SK-N-SH (cell line): ENCODE results near the gene FFAR3. TPM values are rescaled to one million over a fixed set of nuclear protein-coding genes. Genes with fewer than 3 reads are reported as not detected.

Experiments
- CTCF ChIA-PET: fragments of 300-600, 350-600 bp; formaldehyde crosslinking; extraction: SDS; loops from one replicate; lab custom pipeline; 2021; lab: Yijun Ruan, JAX
- POLR2A ChIA-PET: fragments of 350-600 bp; sonication (Branson Sonifier 250); formaldehyde crosslinking; extraction: SDS; loops from one replicate; lab custom pipeline; 2020; ENCODE audit warnings: antibody characterized with exemption, inconsistent platforms; lab: Yijun Ruan, JAX
- DNase-seq: peaks from one replicate; pipeline ENCODE4 v3.0.0; 2012
- H2AFZ ChIP-seq: fragments of 200-600 bp; sonication (generic); 2 replicates; pipeline ENCODE4 v1.8.1; 2016; ENCODE audit warnings: antibody characterized with exemption, mild to moderate bottlenecking, low read depth
- H3F3A ChIP-seq: fragments of 200-600 bp; sonication (generic); replicated peaks from 2 replicates; pipeline ENCODE3; 2016; ENCODE audit warnings: antibody characterized with exemption, mild to moderate bottlenecking; ENCODE audit not compliant: insufficient read depth
- H3K27ac ChIP-seq, 2 experiments: fragments of 200-500 bp in 1 of 2; fragments of 200-600 bp in 1 of 2; sonication (Bioruptor generic) in 1 of 2; sonication (generic), shearing (Covaris generic) in 1 of 2; 2 replicates each; pipeline versions ENCODE4 v1.5.1 to v1.6.1; 2014 to 2016; ENCODE audit warnings: low read depth in 2 of 2, inconsistent platforms in 1 of 2, low read length in 1 of 2, mild to moderate bottlenecking in 1 of 2, mixed read lengths in 1 of 2
- H3K27me3 ChIP-seq: fragments of 200-600 bp; sonication (generic), shearing (Covaris generic); 2 replicates; pipeline ENCODE4 v1.6.1; 2016; ENCODE audit warnings: mixed run types; ENCODE audit not compliant: insufficient read depth
- H3K36me3 ChIP-seq, 2 experiments: fragments of 200-500 bp in 1 of 2; fragments of 200-600 bp in 1 of 2; sonication (Bioruptor generic) in 1 of 2; sonication (generic) in 1 of 2; replicated peaks in 1 of 2; 2 replicates each; pipeline versions ENCODE3 to v1.5.1; 2014 to 2016; ENCODE audit warnings: low read length in 1 of 2, mild to moderate bottlenecking in 1 of 2; ENCODE audit not compliant: insufficient read depth in 2 of 2, control insufficient read depth in 1 of 2
- H3K4me1 ChIP-seq, 2 experiments: fragments of 200-500 bp in 1 of 2; fragments of 200-600 bp in 1 of 2; sonication (Bioruptor generic) in 1 of 2; sonication (generic), shearing (Covaris generic) in 1 of 2; 2 replicates each; pipeline versions ENCODE4 v1.5.1 to v1.6.1; 2014 to 2016; ENCODE audit warnings: low read depth in 1 of 2, low read length in 1 of 2, mixed run types in 1 of 2; ENCODE audit not compliant: insufficient read depth in 2 of 2, control insufficient read depth in 1 of 2
- H3K4me2 ChIP-seq: fragments of 200-600 bp; sonication (generic), shearing (Covaris generic); 2 replicates; pipeline ENCODE4 v1.6.1; 2017; ENCODE audit warnings: mixed run types
- H3K4me3 ChIP-seq, 2 experiments: fragments of 200-500 bp in 1 of 2; fragments of 200-600 bp in 1 of 2; sonication (Bioruptor generic) in 1 of 2; sonication (generic), shearing (Covaris generic) in 1 of 2; 2 replicates each; pipeline versions ENCODE4 v1.5.1 to v1.8.1; 2014 to 2016; ENCODE audit warnings: low read depth in 2 of 2, inconsistent platforms in 1 of 2, low read length in 1 of 2, mild to moderate bottlenecking in 1 of 2, mixed read lengths in 1 of 2, moderate library complexity in 1 of 2
- H3K79me2 ChIP-seq: fragments of 200-600 bp; sonication (generic); 2 replicates; pipeline ENCODE4 v1.8.1; 2017; ENCODE audit warnings: mild to moderate bottlenecking; ENCODE audit not compliant: insufficient read depth
- H3K9ac ChIP-seq: fragments of 200-600 bp; sonication (generic); 2 replicates; pipeline ENCODE4 v1.6.1; 2017; ENCODE audit warnings: mixed run types
- H3K9me2 ChIP-seq: fragments of 200-600 bp; sonication (generic); 2 replicates; pipeline ENCODE4 v1.6.1; 2017; ENCODE audit warnings: mixed run types
- H3K9me3 ChIP-seq: fragments of 200-600 bp; sonication (generic); 2 replicates; pipeline ENCODE4 v1.6.1; 2017; ENCODE audit warnings: mixed run types, mild to moderate bottlenecking, moderate library complexity
- H4K20me1 ChIP-seq: fragments of 200-600 bp; sonication (generic); 2 replicates; pipeline ENCODE4 v1.6.1; 2017; ENCODE audit warnings: mild to moderate bottlenecking, mixed run types; ENCODE audit not compliant: insufficient read depth
- CHD2 ChIP-seq: fragments of 150-350 bp; IDR thresholded peaks from 2 replicates; pipeline ENCODE4 v1.6.1; 2018; ENCODE audit warnings: low read length; ENCODE audit not compliant: partially characterized antibody
- ELF1 ChIP-seq: IDR thresholded peaks from 2 replicates; pipeline ENCODE4 v1.4.0; 2012
- EZH2phosphoT487 ChIP-seq: fragments of 200-600 bp; sonication (generic); IDR thresholded peaks from 2 replicates; pipeline ENCODE4 v1.6.1; 2017; ENCODE audit warnings: low read depth, mixed run types, mild to moderate bottlenecking, antibody characterized with exemption, moderate library complexity, borderline replicate concordance
- FOXJ3 ChIP-seq: sonication (generic); formaldehyde crosslinking; IDR thresholded peaks from 2 replicates; pipeline ENCODE4 v1.5.1; 2020; ENCODE audit warnings: mild to moderate bottlenecking, missing genetic modification reagents
- GABPA ChIP-seq: IDR thresholded peaks from 2 replicates; pipeline ENCODE4 v1.4.0; 2012; ENCODE audit warnings: low read depth, mild to moderate bottlenecking
- MXI1 ChIP-seq: IDR thresholded peaks from 2 replicates; pipeline ENCODE4 v1.6.1; 2012; ENCODE audit warnings: mild to moderate bottlenecking, low read depth, low read length, improper control_type of control experiment
- NFIC ChIP-seq: IDR thresholded peaks from 2 replicates; pipeline ENCODE4 v1.4.0; 2012; ENCODE audit warnings: borderline replicate concordance
- RAD21 ChIP-seq: IDR thresholded peaks from 2 replicates; pipeline ENCODE4 v1.6.1; 2012; ENCODE audit warnings: mild to moderate bottlenecking, low read length
- TAF1 ChIP-seq: IDR thresholded peaks from 2 replicates; pipeline ENCODE4 v1.6.1; 2012; ENCODE audit warnings: low read depth, mild to moderate bottlenecking, low read length, moderate library complexity, borderline replicate concordance
- TCF12 ChIP-seq: IDR thresholded peaks from 2 replicates; pipeline ENCODE4 v1.4.0; 2012
- USF1 ChIP-seq: IDR thresholded peaks from 2 replicates; pipeline ENCODE4 v1.4.0; 2012; ENCODE audit warnings: low read depth, borderline replicate concordance
- USF2 ChIP-seq: fragments of 150-350 bp; IDR thresholded peaks from 2 replicates; pipeline ENCODE4 v1.6.1; 2017; ENCODE audit warnings: antibody characterized with exemption, low read length, low read depth, borderline replicate concordance
- WGBS: methylation state at CpG from one replicate; pipeline ENCODE4 v1.1.6; 2017; ENCODE audit warnings: low lambda C conversion rate; 5-methylcytosine and 5-hydroxymethylcytosine counted together
- polyA plus RNA-seq, 3 experiments: library from polyadenylated mRNA; depleted of rRNA; stranded (reverse); fragments of >200 nt; gene quantifications; 2 replicates each; pipeline ENCODE4 v1.2.3, GENCODE V29; 2012
- TF ChIP-seq, protein P1 (sequence below): fragments of 200-600 bp; sonication (generic); IDR thresholded peaks from 2 replicates; pipeline ENCODE4 v1.6.1; 2017; ENCODE audit warnings: antibody characterized with exemption, mild to moderate bottlenecking, moderate library complexity
- TF ChIP-seq, protein P2 (sequence below): IDR thresholded peaks from 2 replicates; pipeline ENCODE4 v1.6.1; 2012; ENCODE audit warnings: mild to moderate bottlenecking, low read depth, low read length, moderate library complexity

The FFAR3 gene
- polyA plus RNA-seq, 1 of the 3 experiments (the other 2 are of a cell fraction): not detected

- Histone ChIP-seq H3K9ac (no peak overlapping the region), H2AFZ (no peak overlapping the region), H3K4me1 (no peaks in the 10 kb centered on the region), H3K9me3 (no peaks in the 10 kb centered on the region), H3K9me2 (no peaks in the 10 kb centered on the region), H3K4me2 (no peak overlapping the region), H3K27ac (no peak overlapping the region), H3K36me3 (no peaks in the 10 kb centered on the region), H3K79me2 (no peaks in the 10 kb centered on the region), H3K4me3 (no peak overlapping the region), H3K27me3 (peaks cover 43% of the 10 kb centered on the region), H3F3A (no peaks in the 10 kb centered on the region), H4K20me1 (no peaks in the 10 kb centered on the region)
- ChIA-PET CTCF (interaction anchor here (0.8 to 1.5 kb wide), 2 partner anchors 13 to 90 kb away, joined by 3 to 5 read pairs; no protein-coding TSS in a partner anchor), POLR2A (no interaction called here)
- DNase-seq: no peak
- WGBS: 19% methylated on average over 11 of the region's 11 CpGs
- TF ChIP-seq ELF1 (no peak), TAF1 (no peak), USF2 (no peak), GABPA (no peak), FOXJ3 (no peak), CHD2 (no peak), MXI1 (no peak), RAD21 (no peak), EZH2phosphoT487 (no peak), NFIC (no peak), USF1 (no peak), TCF12 (no peak)
- TF ChIP-seq, protein P1, sequence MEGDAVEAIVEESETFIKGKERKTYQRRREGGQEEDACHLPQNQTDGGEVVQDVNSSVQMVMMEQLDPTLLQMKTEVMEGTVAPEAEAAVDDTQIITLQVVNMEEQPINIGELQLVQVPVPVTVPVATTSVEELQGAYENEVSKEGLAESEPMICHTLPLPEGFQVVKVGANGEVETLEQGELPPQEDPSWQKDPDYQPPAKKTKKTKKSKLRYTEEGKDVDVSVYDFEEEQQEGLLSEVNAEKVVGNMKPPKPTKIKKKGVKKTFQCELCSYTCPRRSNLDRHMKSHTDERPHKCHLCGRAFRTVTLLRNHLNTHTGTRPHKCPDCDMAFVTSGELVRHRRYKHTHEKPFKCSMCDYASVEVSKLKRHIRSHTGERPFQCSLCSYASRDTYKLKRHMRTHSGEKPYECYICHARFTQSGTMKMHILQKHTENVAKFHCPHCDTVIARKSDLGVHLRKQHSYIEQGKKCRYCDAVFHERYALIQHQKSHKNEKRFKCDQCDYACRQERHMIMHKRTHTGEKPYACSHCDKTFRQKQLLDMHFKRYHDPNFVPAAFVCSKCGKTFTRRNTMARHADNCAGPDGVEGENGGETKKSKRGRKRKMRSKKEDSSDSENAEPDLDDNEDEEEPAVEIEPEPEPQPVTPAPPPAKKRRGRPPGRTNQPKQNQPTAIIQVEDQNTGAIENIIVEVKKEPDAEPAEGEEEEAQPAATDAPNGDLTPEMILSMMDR: no peak
- TF ChIP-seq, protein P2, sequence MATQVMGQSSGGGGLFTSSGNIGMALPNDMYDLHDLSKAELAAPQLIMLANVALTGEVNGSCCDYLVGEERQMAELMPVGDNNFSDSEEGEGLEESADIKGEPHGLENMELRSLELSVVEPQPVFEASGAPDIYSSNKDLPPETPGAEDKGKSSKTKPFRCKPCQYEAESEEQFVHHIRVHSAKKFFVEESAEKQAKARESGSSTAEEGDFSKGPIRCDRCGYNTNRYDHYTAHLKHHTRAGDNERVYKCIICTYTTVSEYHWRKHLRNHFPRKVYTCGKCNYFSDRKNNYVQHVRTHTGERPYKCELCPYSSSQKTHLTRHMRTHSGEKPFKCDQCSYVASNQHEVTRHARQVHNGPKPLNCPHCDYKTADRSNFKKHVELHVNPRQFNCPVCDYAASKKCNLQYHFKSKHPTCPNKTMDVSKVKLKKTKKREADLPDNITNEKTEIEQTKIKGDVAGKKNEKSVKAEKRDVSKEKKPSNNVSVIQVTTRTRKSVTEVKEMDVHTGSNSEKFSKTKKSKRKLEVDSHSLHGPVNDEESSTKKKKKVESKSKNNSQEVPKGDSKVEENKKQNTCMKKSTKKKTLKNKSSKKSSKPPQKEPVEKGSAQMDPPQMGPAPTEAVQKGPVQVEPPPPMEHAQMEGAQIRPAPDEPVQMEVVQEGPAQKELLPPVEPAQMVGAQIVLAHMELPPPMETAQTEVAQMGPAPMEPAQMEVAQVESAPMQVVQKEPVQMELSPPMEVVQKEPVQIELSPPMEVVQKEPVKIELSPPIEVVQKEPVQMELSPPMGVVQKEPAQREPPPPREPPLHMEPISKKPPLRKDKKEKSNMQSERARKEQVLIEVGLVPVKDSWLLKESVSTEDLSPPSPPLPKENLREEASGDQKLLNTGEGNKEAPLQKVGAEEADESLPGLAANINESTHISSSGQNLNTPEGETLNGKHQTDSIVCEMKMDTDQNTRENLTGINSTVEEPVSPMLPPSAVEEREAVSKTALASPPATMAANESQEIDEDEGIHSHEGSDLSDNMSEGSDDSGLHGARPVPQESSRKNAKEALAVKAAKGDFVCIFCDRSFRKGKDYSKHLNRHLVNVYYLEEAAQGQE: no peak
Observed at GRCh38 chr19:35404879-35405622, 46.8 kb downstream of the FFAR3 start.
